DND-41 (cell line): ENCODE measurements around the gene HGD.
"Not testable (repeated sequence)": the region's sequence is repeated elsewhere in the genome, so short reads cannot be mapped to it uniquely, and the experiment has no call there.

Source experiments
- ATAC-seq: fragments of 200-7000 bp; cut with Tn5 transposase; 3 replicates; pipeline ENCODE4 v1.9.1; 2021; ENCODE audit warnings: low read depth; ENCODE audit not compliant: insufficient read depth
- DNase-seq: peaks from one replicate; pipeline ENCODE4 v3.0.0-alpha.2; 2020
- H2AFZ ChIP-seq: 2 replicates; pipeline ENCODE4 v1.6.0; 2012; ENCODE audit warnings: low read depth, low read length
- H3K27ac ChIP-seq: 2 replicates; pipeline ENCODE4 v1.5.1; 2012; ENCODE audit warnings: low read length, inconsistent platforms
- H3K27me3 ChIP-seq: fragments of 200-600 bp; sonication (generic); 2 replicates; pipeline ENCODE4 v1.6.0; 2012; ENCODE audit warnings: low read length, mild to moderate bottlenecking, inconsistent platforms; ENCODE audit not compliant: insufficient read depth, poor library complexity
- H3K36me3 ChIP-seq: 2 replicates; pipeline ENCODE4 v1.5.1; 2012; ENCODE audit warnings: low read length, inconsistent platforms; ENCODE audit not compliant: insufficient read depth
- H3K4me1 ChIP-seq: 2 replicates; pipeline ENCODE4 v1.5.1; 2012; ENCODE audit warnings: mild to moderate bottlenecking, low read length; ENCODE audit not compliant: insufficient read depth
- H3K4me2 ChIP-seq: 2 replicates; pipeline ENCODE4 v1.6.0; 2012; ENCODE audit warnings: mild to moderate bottlenecking, moderate library complexity, low read length, inconsistent platforms; ENCODE audit not compliant: insufficient read depth
- H3K4me3 ChIP-seq, 2 experiments: fragments of 200-600 bp in 1 of 2; shearing (Covaris generic) in 1 of 2; 2 replicates each; pipeline ENCODE4 v1.5.1; 2012 to 2016; ENCODE audit warnings: inconsistent platforms in 2 of 2, low read length in 2 of 2, mild to moderate bottlenecking in 2 of 2, low read depth in 1 of 2, moderate library complexity in 1 of 2
- H3K79me2 ChIP-seq: 2 replicates; pipeline ENCODE4 v1.6.0; 2012; ENCODE audit warnings: low read length, inconsistent platforms; ENCODE audit not compliant: insufficient read depth
- H3K9ac ChIP-seq: 2 replicates; pipeline ENCODE4 v1.6.0; 2012; ENCODE audit warnings: low read depth, mild to moderate bottlenecking, inconsistent platforms, low read length, moderate library complexity
- H3K9me3 ChIP-seq: 2 replicates; pipeline ENCODE4 v1.5.1; 2012; ENCODE audit warnings: low read length, moderate library complexity, mild to moderate bottlenecking, inconsistent platforms; ENCODE audit not compliant: insufficient read depth, severe bottlenecking
- H4K20me1 ChIP-seq: 2 replicates; pipeline ENCODE4 v1.6.0; 2012; ENCODE audit warnings: low read length; ENCODE audit not compliant: insufficient read depth
- CTCF ChIP-seq: IDR thresholded peaks from 2 replicates; pipeline ENCODE4 v1.5.1; 2012; ENCODE audit warnings: borderline replicate concordance, low read length, moderate library complexity, mild to moderate bottlenecking; ENCODE audit not compliant: poor library complexity, severe bottlenecking; ENCODE audit errors: extremely low read depth
- EZH2 ChIP-seq: IDR thresholded peaks from 3 replicates; pipeline ENCODE4 v1.6.1; 2012; ENCODE audit warnings: borderline replicate concordance, low read depth, mild to moderate bottlenecking, moderate library complexity, low read length, inconsistent platforms; ENCODE audit not compliant: severe bottlenecking

Gene HGD

GRCh38 chr3:120622457-120622856 lies 59.6 kb downstream of the HGD start:
- H3K36me3 ChIP-seq, result no peaks in the 10 kb centered on the region
- no peak overlapping the region for H3K9ac ChIP-seq
- H4K20me1 ChIP-seq, result no peaks in the 10 kb centered on the region
- DNase-seq (no peak), ATAC-seq (no peak)
- H2AFZ ChIP-seq, result no peak overlapping the region
- H3K4me2 ChIP-seq, result no peak overlapping the region
- no peak overlapping the region for H3K27ac ChIP-seq
- H3K79me2 ChIP-seq, result no peaks in the 10 kb centered on the region
- peaks cover 15% of the 10 kb centered on the region for H3K9me3 ChIP-seq
- H3K4me3 ChIP-seq, result no peak overlapping the region
- H3K4me1 ChIP-seq, result no peaks in the 10 kb centered on the region
- TF ChIP-seq CTCF (no peak), EZH2 (no peak)
- no peaks in the 10 kb centered on the region for H3K27me3 ChIP-seq

GRCh38 chr3:120616745-120617144 lies 65.3 kb downstream of the HGD start:
- ATAC-seq, H3K4me3 ChIP-seq, H3K27ac ChIP-seq, DNase-seq, H3K36me3 ChIP-seq, H2AFZ ChIP-seq, H3K9me3 ChIP-seq, H4K20me1 ChIP-seq, H3K4me2 ChIP-seq, H3K79me2 ChIP-seq, H3K9ac ChIP-seq, H3K27me3 ChIP-seq, H3K4me1 ChIP-seq: not testable (repeated sequence)

- no peak overlapping the region for H3K9ac ChIP-seq
- no peak overlapping the region for H3K4me2 ChIP-seq
- H3K4me3 ChIP-seq, result no peak overlapping the region
- peak overlapping the region; percentile 64 for H2AFZ ChIP-seq
- no peak for TF ChIP-seq CTCF
- ATAC-seq (no peak), DNase-seq (no peak)
- peaks cover 8% of the 10 kb centered on the region for H3K27me3 ChIP-seq
- no peaks in the 10 kb centered on the region for H4K20me1 ChIP-seq
- H3K36me3 ChIP-seq, result no peaks in the 10 kb centered on the region
- no peaks in the 10 kb centered on the region for H3K9me3 ChIP-seq
- no peaks in the 10 kb centered on the region for H3K79me2 ChIP-seq
- H3K27ac ChIP-seq, result no peak overlapping the region
- peaks cover 4% of the 10 kb centered on the region for H3K4me1 ChIP-seq
Measured at GRCh38 chr3:120615847-120616609, 66.0 kb downstream of the HGD start.

GRCh38 chr3:120614765-120615164 lies 67.3 kb downstream of the HGD start:
- Histone ChIP-seq H2AFZ (no peak overlapping the region), H4K20me1 (no peaks in the 10 kb centered on the region), H3K27ac (no peak overlapping the region), H3K9ac (no peak overlapping the region), H3K79me2 (no peaks in the 10 kb centered on the region), H3K36me3 (no peaks in the 10 kb centered on the region), H3K27me3 (peaks cover 8% of the 10 kb centered on the region), H3K4me3 (no peak overlapping the region), H3K4me2 (no peak overlapping the region), H3K9me3 (no peaks in the 10 kb centered on the region), H3K4me1 (peaks cover 4% of the 10 kb centered on the region)
- TF ChIP-seq EZH2, result no peak
- TF ChIP-seq CTCF, result no peak
- ATAC-seq (no peak), DNase-seq (no peak)
